CD4-positive, alpha-beta T cell treated with Interleukin-17A for 1 hour (primary cell): ENCODE results near the gene CSNK2A2.

Experiments
- DNase-seq: peaks from one replicate; pipeline ENCODE4 v3.0.0-alpha.2; 2020

The CSNK2A2 gene

GRCh38 chr16:58198803-58199411, 1.0 kb upstream of the CSNK2A2 start:
- DNase-seq, result no peak

- peak; percentile 10 for DNase-seq
Measured at GRCh38 chr16:58197314-58198012, 443 bp downstream of the CSNK2A2 start.

GRCh38 chr16:58196898-58197313, 1.0 kb downstream of the CSNK2A2 start:
- no peak for DNase-seq

- no peak for DNase-seq
Measured at GRCh38 chr16:58195771-58196170, 2.1 kb downstream of the CSNK2A2 start.

- no peak for DNase-seq
Measured at GRCh38 chr16:58195344-58195743, 2.6 kb downstream of the CSNK2A2 start.

GRCh38 chr16:58194790-58195189, 3.1 kb downstream of the CSNK2A2 start:
- DNase-seq, result no peak

- DNase-seq, result no peak
Measured at GRCh38 chr16:58187665-58188421, 10.1 kb downstream of the CSNK2A2 start.

- DNase-seq, result no peak
Measured at GRCh38 chr16:58187092-58187491, 10.8 kb downstream of the CSNK2A2 start.

GRCh38 chr16:58186176-58186944, 11.5 kb downstream of the CSNK2A2 start:
- no peak for DNase-seq

GRCh38 chr16:58177353-58177710, 20.6 kb downstream of the CSNK2A2 start:
- DNase-seq, result no peak

GRCh38 chr16:58176608-58177352, 21.1 kb downstream of the CSNK2A2 start:
- peak; percentile 16 for DNase-seq

- DNase-seq, result no peak
Measured at GRCh38 chr16:58170223-58170622, 27.7 kb downstream of the CSNK2A2 start.

- DNase-seq, result no peak
Measured at GRCh38 chr16:58160855-58161254, 37.1 kb downstream of the CSNK2A2 start.

GRCh38 chr16:58158725-58159124, 39.2 kb downstream of the CSNK2A2 start:
- DNase-seq, result no peak

GRCh38 chr16:58157951-58158540, 39.9 kb downstream of the CSNK2A2 start:
- DNase-seq, result no peak

- no peak for DNase-seq
Measured at GRCh38 chr16:58157239-58157638, 40.7 kb downstream of the CSNK2A2 start.

GRCh38 chr16:58155839-58156238, 42.1 kb downstream of the CSNK2A2 start:
- no peak for DNase-seq

- no peak for DNase-seq
Measured at GRCh38 chr16:58154345-58154744, 43.6 kb downstream of the CSNK2A2 start.

GRCh38 chr16:58152246-58152868, 45.5 kb downstream of the CSNK2A2 start:
- DNase-seq, result no peak

- DNase-seq, result no peak
Measured at GRCh38 chr16:58148526-58148925, 49.4 kb downstream of the CSNK2A2 start.

- no peak for DNase-seq
Measured at GRCh38 chr16:58148099-58148498, 49.8 kb downstream of the CSNK2A2 start.

GRCh38 chr16:58138852-58139251, 59.1 kb downstream of the CSNK2A2 start:
- DNase-seq, result no peak
